EL (cell line): ENCODE measurements around the gene F13A1.

Source experiments
- DNase-seq: peaks from one replicate; pipeline ENCODE4 v3.0.0-alpha.2; 2016

The F13A1 gene

DNA sequence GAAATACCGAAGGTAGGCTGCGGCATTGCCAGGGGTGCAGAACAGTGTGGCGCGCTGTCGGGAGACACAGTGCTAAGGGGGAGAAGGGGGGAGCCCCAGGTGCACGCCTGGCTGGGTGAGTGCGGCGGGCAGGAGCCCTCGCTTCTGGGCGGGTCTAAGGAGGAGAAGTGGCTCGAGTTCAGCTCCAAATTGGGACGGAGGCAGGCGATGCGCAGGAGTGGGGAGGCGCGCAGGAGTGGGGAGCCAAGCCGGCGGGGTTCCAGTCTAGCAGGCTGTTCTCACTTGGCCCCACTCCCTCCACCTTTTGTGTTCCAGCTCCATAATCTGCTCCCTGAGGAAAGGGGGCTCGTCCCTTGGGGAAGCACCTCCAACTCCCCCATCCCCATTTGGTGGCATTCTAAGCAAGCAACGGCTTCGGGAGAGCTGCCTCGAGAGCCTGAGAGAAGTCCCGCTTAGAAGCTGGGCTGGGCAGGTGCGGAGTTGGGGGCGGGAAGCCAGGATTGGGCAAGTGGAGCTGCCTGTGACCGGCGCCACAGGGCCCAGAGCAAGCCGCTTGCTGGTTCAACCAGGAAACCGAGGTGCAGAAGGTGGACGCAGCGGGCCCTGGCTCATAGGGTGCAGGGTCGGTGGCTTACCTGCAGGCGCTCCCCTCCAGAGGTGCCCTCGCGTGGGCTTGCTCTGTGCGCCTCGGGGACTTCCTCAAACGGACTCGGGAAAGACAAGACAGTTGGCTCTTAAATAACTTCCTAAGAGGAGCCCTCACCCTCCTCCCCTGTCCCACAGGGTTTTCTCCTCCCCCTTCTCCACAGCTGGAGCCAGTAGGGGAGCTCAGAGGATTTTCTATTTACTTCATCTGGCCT lies at the start of gene F13A1:
TSS of gene F13A1 (minus strand) at position 711 of the 860 bp plus-strand sequence. CDS start 1,998 bp downstream, outside the sequence.
- no peak for DNase-seq

DNA sequence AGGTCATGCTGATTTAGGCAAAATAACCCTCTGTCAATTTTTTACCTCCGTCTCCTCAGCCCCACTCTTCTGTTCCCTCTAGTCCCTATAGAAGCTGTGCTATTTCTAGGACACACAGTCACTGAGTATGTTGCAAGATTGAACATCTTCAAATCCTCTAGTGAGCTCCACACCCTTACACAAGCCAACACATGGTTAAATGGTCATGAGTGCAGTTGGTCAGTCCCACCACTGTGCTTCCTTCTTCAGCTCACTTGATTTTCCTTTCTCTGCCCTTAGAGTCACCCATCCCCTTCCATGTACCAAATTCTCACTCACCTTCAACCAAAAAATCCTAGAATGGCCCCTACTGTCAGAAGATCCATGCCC lies 48.2 kb upstream of the F13A1 start:
- no peak for DNase-seq

DNA sequence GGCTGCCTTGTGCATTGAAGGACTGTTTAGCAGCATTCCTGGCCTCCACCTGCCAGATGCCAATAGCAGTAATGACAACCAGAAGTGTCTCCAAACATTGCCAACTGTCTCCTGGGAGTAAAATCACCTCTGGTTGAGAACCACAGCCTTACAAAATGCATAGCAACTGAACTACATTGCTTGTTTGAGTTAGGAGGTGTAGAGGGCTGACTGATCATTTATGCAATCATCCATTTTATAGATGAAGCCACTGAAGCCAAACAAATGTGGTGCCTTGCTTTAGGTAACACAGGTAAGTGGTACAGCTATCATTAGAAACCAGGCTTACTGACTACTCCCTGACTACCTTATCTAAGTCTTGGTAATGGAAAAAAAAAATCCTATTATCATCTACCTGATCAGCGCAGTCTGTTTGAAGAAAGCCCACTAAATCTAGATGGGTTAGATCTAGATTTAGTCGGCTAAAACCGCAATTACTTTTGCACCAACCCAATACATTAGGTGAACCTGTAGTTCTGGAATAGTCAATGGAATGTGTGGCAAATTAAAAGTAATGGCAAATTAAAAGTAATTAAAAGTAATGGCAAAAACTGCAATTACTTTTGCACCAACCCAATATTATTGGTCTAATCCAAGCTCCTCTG lies 47.7 kb upstream of the F13A1 start:
- DNase-seq, result no peak

DNA sequence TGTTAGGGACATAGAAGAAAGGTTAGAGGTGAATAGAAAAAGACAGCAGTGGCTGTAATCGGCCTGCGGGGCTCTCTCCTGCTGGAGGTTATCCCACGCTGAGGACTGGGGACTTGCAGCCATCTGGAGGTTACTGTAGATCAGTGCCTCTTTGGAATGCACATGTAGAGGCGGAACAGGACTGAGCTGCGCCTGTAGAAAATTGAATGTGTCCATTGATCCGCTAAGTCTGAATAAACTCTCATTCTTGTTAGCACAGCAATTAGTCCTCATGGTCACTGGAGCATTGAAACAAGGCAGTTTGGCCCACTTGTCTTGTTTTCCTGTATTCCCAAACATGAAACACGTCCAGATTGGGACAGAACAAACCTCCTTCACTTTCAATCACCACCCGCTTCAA lies 46.3 kb upstream of the F13A1 start:
- DNase-seq, result no peak

- no peak for DNase-seq
Measured at GRCh38 chr6:6365242-6365641, 44.8 kb upstream of the F13A1 start.

DNA sequence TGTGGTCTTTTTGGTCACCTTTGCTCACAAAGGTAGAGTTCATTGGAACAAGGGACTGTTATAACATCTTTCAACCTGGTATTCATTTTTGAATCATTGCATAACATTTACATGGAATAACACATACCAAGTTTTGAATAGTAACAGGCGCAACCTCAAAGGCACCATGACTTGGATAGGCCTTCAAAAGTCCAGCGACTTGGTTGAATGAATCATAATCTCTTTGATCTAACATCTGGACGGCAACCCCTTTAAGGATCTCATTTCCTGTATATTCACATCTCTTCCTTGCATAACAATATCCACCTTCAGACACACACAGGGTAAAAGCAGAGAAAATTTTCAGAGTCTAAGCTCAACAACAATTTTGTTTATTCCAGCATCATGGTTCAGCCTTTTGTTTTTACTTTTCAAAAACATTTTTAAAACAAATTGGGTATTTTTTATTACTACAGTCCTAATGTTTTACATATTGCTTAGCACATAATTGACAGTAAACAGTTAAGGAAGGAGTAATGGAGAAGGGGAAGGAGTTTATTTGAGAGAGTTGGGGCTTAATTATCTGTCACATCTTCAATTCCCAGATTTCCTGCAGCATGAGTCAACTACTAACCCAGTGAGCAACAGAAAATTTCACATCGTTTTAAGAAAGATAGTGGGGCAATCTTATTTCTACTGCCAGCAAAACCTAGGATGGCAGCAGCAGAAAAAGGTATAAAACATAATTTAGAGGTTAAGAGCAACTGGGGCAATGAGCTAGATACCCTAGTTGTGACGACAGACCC lies 41.8 kb upstream of the F13A1 start:
- DNase-seq, result no peak

DNA sequence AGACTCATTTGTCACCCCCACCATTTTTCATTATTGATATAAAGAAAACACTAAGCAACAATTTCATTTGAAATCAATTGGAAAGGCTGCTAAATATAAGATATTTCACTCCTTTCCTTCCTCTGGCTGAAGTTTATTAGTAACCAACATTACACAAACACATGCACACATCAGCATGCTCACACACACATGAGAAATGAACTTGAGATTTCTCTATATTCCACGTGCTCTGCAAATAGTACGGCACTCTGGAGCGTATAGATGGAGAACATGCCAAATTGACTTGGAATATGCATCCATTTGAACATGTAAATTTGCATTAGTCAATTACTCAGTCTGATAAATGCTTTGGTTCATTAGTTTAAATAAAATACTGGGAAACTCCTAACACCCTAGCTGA lies 37.1 kb upstream of the F13A1 start:
- DNase-seq, result no peak

DNA sequence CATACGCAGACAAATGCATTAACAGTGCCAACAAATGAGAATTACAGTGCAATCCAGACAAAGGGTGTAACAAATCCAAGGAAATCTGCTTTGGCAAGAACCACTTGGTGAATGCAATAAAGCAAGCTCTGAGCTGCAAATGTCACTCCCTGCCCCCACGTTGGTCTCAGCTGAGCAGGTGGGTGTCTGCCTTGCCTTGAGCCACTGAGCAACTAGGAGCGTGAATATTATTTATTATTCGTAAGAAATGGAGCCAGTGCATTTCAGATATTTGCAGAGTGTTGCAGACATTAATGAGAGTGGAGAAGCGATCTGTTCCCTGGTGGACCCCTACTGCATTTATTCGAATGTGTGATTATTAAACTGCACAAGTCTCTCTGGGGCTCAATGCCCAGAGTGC lies 36.6 kb upstream of the F13A1 start:
- DNase-seq, result no peak

DNA sequence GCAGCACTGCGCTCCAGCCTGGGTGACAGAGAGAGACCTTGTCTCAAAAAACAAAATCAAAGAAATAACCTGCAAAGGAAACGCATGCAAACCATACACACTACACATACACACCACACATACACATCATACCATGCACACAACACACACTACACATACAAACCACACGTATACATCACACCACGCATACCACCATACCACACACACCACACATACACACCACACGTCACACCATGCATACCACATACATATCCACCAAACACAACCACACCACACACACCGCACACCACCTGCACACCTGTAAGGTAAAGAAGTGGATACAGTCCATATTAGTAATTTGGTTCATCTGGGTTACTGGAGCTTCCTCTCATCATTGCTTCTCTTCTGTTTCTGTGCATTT lies 32.3 kb upstream of the F13A1 start:
- DNase-seq, result no peak

DNA sequence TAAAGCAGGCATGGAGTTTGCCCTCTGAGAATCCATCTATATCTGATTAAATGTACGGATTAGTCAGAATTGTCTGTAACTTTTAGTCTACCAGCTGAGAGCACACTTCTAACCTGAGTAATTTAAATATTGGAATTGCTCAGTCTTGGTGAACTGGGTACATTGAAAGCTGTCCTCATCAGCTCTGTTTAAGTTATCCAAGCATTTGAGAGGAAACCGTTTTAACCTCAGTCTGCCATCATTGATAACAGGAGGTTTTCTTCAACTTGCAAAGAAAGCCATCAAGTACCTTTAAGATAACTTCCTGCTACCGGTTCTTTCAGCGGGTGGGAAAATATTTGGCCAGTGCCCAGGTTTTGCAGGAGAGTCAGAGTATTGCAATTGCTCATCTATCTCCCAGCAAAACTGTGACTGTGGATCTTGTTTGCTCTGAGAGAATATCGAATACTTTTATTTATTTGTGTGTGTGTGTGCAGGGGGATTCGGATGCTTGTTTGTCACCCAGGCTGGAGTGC lies 31.1 kb upstream of the F13A1 start:
- DNase-seq, result no peak

GRCh38 chr6:6350696-6351095 lies 30.2 kb upstream of the F13A1 start:
- DNase-seq, result no peak

DNA sequence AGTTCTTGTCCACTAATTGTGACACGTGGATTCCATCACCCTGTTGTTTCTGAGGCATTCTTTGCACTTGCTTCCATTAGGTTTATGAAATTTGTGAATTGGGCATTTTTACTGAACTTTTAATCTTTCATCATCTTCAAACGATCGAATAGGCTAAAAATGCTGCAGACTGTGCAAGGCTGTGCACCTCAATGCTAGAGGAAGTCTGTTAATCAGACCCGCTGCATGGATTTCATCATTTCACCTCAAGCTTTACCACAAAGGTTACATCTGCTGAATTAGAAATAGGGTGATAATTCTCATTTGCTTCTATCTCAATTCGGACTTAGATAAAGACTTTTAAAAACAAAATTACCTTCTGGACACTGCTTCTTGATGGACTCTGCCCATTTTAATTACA lies 27.8 kb upstream of the F13A1 start:
- no peak for DNase-seq

DNA sequence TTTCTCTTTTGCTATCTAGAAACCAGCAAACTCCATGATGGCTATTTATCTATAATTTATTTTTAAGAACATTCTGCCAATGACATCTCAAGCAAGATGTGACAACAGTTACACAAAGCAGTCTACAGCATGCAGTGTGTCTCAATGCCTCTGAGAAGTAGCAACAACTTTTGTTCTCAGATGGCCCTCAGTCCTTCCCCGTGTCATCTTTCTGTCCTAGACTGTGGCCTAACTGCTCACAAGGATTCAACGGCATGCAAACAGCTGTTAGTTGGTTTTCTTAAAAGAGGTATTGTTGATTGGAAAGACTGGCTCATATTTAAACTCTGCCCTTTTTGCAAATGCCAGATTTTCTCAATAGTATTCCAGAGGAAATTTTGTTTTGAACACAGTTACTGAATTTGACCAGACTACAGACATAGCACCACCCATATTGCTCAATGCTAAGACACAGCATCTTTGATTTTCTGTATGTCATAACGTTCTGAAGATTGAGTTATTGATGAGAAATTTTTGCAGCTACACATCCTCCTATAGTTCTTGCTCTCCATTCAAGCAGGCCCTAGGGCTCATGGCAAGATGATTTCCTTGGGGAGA lies 26.1 kb upstream of the F13A1 start:
- DNase-seq, result no peak

GRCh38 chr6:6333501-6333900 lies 13.0 kb upstream of the F13A1 start:
- DNase-seq, result peak; percentile 2

DNA sequence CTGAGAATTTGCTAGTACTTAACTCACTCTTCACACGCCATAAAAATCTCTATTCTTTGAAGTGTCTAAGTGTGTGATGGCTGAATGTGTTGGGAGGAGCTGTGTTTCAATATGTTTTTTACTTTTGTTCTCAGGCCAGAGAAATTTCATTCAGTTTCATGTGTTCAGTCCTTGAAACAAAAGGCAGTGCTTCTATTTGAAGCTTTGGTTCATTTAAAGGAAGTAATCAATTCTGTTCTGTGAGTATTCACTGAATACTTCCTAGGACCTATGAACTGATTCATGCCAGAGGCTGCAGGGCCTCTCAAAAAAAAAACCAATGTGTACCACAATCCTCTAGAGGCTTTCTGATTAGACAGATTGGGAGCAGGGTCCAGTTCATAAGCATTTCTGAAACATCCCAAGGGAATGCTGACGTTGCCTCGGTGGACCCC lies 12.4 kb upstream of the F13A1 start:
- no peak for DNase-seq

GRCh38 chr6:6331946-6332601 lies 11.6 kb upstream of the F13A1 start:
- DNase-seq, result no peak

DNA sequence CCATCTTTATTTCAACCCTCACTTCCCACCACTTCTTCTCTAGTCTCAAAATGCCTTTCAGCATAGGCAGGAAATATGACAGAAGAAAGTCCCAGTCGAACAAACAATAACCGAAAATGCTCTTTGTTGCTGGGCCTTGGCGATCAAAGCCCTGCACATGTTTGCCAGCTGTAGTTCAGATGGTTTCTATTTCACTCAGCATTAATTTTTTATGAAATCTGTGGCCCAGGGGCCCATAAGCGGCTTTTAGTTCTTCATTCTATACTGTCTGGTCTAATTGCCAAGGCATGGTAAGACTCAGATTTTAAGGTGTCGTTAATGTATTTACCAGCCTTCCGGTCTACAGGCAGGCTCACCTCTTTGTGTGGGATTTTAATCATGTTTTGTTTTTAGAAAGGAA lies 10.9 kb upstream of the F13A1 start:
- DNase-seq, result no peak

DNA sequence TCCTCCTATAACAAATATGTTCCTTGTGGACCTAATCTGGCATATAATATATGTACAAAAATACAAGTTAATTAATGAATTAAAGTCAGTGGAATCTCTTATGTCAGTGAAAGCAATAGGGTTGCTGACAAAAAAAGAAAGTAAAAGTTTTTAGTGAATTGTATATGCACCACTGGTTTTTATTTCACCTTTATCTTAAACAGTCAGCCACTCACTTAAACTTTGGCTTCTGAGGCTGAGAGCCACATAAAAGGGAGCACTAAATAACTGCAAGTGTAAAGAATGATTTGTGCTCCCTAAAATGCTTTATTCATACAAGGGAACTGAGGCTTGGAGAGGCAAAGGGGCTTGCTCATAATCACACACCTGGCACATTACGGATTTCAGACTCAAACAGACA lies 9.9 kb upstream of the F13A1 start:
- DNase-seq, result no peak

DNA sequence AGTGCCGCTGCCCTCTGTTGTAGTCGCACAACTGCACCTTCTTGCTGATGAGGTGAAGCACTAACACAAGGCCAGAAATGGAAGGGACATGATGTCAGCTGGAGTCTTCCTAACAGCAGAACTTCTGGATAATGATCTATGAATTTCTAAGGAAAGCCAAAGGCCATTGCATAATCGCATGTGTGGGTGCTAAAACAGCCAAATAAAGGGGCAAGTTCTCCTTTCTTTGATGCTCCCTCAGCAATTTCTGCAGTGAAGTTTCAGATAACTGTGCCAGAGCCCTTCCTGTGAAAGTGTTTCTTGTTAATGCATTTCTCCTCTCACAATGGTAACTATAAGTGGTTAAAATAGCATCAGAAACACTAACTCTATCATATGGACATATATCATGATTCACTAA lies 8.0 kb upstream of the F13A1 start:
- DNase-seq, result no peak

- DNase-seq, result no peak
Measured at GRCh38 chr6:6323352-6323751, 2.9 kb upstream of the F13A1 start.

DNA sequence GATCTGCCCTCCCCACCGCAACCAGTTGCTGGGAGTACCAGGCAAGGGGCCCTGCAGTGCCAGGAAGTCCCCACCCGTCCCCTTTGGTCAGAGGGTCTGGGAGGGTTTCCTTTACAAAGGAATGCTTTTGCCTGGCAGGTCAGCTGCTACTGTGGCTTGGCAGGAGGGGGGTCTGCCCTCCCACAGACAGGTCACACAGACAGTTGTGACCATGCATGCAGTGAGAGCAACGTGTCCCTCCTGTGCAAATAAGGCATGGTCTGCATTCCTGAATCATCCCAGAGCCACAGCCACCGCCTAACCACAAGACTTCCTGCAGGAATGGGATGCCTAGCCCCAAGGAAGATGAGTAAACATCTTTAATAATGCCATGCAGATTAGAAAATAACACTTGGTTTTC lies 439 bp upstream of the F13A1 start:
- DNase-seq, result peak; percentile 15
